Smooth muscle cell (in vitro differentiated cells): ENCODE measurements around the gene ZNF799. TPM values are rescaled to one million over a fixed set of nuclear protein-coding genes. Genes with fewer than 3 reads are reported as not detected.
A peak's percentile ranks its signal among the peaks of the same experiment; 100 is the strongest.

Experiments used
- DNase-seq: peaks from one replicate; lab custom pipeline; 2025; ENCODE audit not compliant: unreplicated experiment; lab: John Stamatoyannopoulos, UW
- H2AFZ ChIP-seq: fragments of 200-600 bp; sonication (generic); 2 replicates; pipeline ENCODE4 v1.6.0; 2016; ENCODE audit warnings: antibody characterized with exemption, low read depth, mild to moderate bottlenecking
- H3F3A ChIP-seq: fragments of 200-600 bp; sonication (generic); 2 replicates; pipeline ENCODE4 v1.6.0; 2017; ENCODE audit warnings: antibody characterized with exemption, low read depth
- H3K27ac ChIP-seq: fragments of 200-600 bp; sonication (generic); 2 replicates; pipeline ENCODE4 v1.5.1; 2016; ENCODE audit warnings: low read depth, mild to moderate bottlenecking
- H3K27me3 ChIP-seq: fragments of 200-600 bp; sonication (generic); 2 replicates; pipeline ENCODE4 v1.6.1; 2016; ENCODE audit warnings: low read depth, mild to moderate bottlenecking
- H3K36me3 ChIP-seq: fragments of 200-600 bp; sonication (generic); 2 replicates; pipeline ENCODE4 v1.5.1; 2016; ENCODE audit warnings: low read depth
- H3K4me1 ChIP-seq: fragments of 200-600 bp; sonication (generic); 2 replicates; pipeline ENCODE4 v1.5.1; 2016; ENCODE audit warnings: low read depth
- H3K4me2 ChIP-seq: fragments of 200-600 bp; sonication (generic); 2 replicates; pipeline ENCODE4 v1.6.0; 2016; ENCODE audit warnings: mild to moderate bottlenecking
- H3K4me3 ChIP-seq: fragments of 200-600 bp; sonication (generic); 2 replicates; pipeline ENCODE4 v1.5.1; 2016; ENCODE audit warnings: mild to moderate bottlenecking
- H3K79me2 ChIP-seq: fragments of 200-600 bp; sonication (generic); 2 replicates; pipeline ENCODE4 v1.6.0; 2016; ENCODE audit warnings: low read depth, mild to moderate bottlenecking
- H3K9ac ChIP-seq: fragments of 200-600 bp; sonication (generic); 2 replicates; pipeline ENCODE4 v1.6.0; 2016; ENCODE audit warnings: low read depth
- H3K9me3 ChIP-seq: fragments of 200-600 bp; sonication (generic); replicated peaks from 2 replicates; pipeline ENCODE4 v1.5.1; 2016; ENCODE audit warnings: low read depth
- H4K20me1 ChIP-seq: fragments of 200-600 bp; sonication (generic); 2 replicates; pipeline ENCODE4 v1.6.0; 2016; ENCODE audit warnings: low read depth
- CTCF ChIP-seq: fragments of 200-600 bp; sonication (generic); IDR thresholded peaks from 2 replicates; pipeline ENCODE4 v1.5.1; 2017; ENCODE audit warnings: borderline replicate concordance, mild to moderate bottlenecking, antibody characterized with exemption; ENCODE audit not compliant: insufficient read depth, poor library complexity, severe bottlenecking
- WGBS: methylation state at CpG from one replicate; pipeline ENCODE4 v1.1.7; 2016; ENCODE audit warnings: low lambda C conversion rate; 5-methylcytosine and 5-hydroxymethylcytosine counted together
- polyA plus RNA-seq: library from polyadenylated mRNA; unstranded; fragments of >200 nt; fragmentation: Nextera tagmentation; extraction: Ambion mirVana; gene quantifications from 2 replicates; pipeline ENCODE4 v1.2.1, GENCODE V29; 2016
- total RNA-seq: library from RNA; depleted of rRNA; stranded (reverse); fragments of >200 nt; gene quantifications from 2 replicates; pipeline ENCODE4 v1.2.3, GENCODE V29; 2014

Gene ZNF799
- 3.6 and 5.9 TPM in 2 replicates for total RNA-seq
- 0.93 and 1.8 TPM in 2 replicates for polyA plus RNA-seq

GRCh38 chr19:12400633-12401502 is at the start of gene ZNF799:
Gene ZNF799 (minus strand): TSS chr19:12401271. CDS start chr19:12401070, 201 bp downstream.
- peak within 1 kb of the TSS; percentile 96 for H3K4me2 ChIP-seq
- no peaks in the 10 kb centered on the region for H3F3A ChIP-seq
- H3K4me3 ChIP-seq: peak within 1 kb of the TSS; percentile 96
- DNase-seq: peak; percentile 56
- H3K27ac ChIP-seq: peak within 1 kb of the TSS; percentile 64
- H2AFZ ChIP-seq: peak within 1 kb of the TSS; percentile 97
- no peaks in the 10 kb centered on the region for H3K4me1 ChIP-seq
- H3K9ac ChIP-seq: peak within 1 kb of the TSS; percentile 44
- no peaks in the 10 kb centered on the region for H3K36me3 ChIP-seq
- no peaks in the 10 kb centered on the region for H3K9me3 ChIP-seq
- no peaks in the 10 kb centered on the region for H3K79me2 ChIP-seq
- WGBS: 1% methylated on average over 70 of the region's 71 CpGs
- no peaks in the 10 kb centered on the region for H3K27me3 ChIP-seq
- no peak for TF ChIP-seq CTCF
- H4K20me1 ChIP-seq: no peaks in the 10 kb centered on the region

GRCh38 chr19:12450844-12451243 is 49.8 kb upstream of the ZNF799 start:
- no peaks in the 10 kb centered on the region for H3K79me2 ChIP-seq
- H3K36me3 ChIP-seq: no peaks in the 10 kb centered on the region
- no peak overlapping the region for H3K4me3 ChIP-seq
- H3K4me1 ChIP-seq: no peaks in the 10 kb centered on the region
- no peak for TF ChIP-seq CTCF
- no peak for DNase-seq
- H4K20me1 ChIP-seq: no peaks in the 10 kb centered on the region
- no peak overlapping the region for H3K27ac ChIP-seq
- no peak overlapping the region for H3K9ac ChIP-seq
- no peak overlapping the region for H2AFZ ChIP-seq
- H3K9me3 ChIP-seq: peaks cover 6% of the 10 kb centered on the region
- no peak overlapping the region for H3K4me2 ChIP-seq
- no peaks in the 10 kb centered on the region for H3K27me3 ChIP-seq
- 94% methylated on average over 10 of the region's 10 CpGs for WGBS
- H3F3A ChIP-seq: no peaks in the 10 kb centered on the region

- H3F3A ChIP-seq: no peaks in the 10 kb centered on the region
- H3K79me2 ChIP-seq: no peaks in the 10 kb centered on the region
- no peak for DNase-seq
- no peaks in the 10 kb centered on the region for H3K27me3 ChIP-seq
- TF ChIP-seq CTCF: no peak
- no peaks in the 10 kb centered on the region for H3K4me1 ChIP-seq
- H3K36me3 ChIP-seq: no peaks in the 10 kb centered on the region
- 93% methylated on average over 2 of the region's 2 CpGs for WGBS
- H4K20me1 ChIP-seq: no peaks in the 10 kb centered on the region
- no peak overlapping the region for H3K27ac ChIP-seq
- peaks cover 4% of the 10 kb centered on the region for H3K9me3 ChIP-seq
- no peak overlapping the region for H2AFZ ChIP-seq
- no peak overlapping the region for H3K4me3 ChIP-seq
- no peak overlapping the region for H3K9ac ChIP-seq
- no peak overlapping the region for H3K4me2 ChIP-seq
Observed at GRCh38 chr19:12448808-12449207, 47.7 kb upstream of the ZNF799 start.
